PFSK-1 (cell line): ENCODE data around the gene AQP1.

Experiments used
- POLR2AphosphoS5 ChIP-seq: IDR thresholded peaks from 2 replicates; pipeline ENCODE4 v1.6.1; 2012; ENCODE audit warnings: low read depth, mild to moderate bottlenecking, control low read depth, low read length, moderate library complexity
- REST ChIP-seq, 2 experiments: IDR thresholded peaks; 2 replicates each; pipeline versions ENCODE4 v1.6.1 to v1.8.0; 2011 to 2012; ENCODE audit warnings: low read depth in 2 of 2, low read length in 2 of 2, control low read depth in 1 of 2, inconsistent platforms in 1 of 2, mild to moderate bottlenecking in 1 of 2, moderate library complexity in 1 of 2; ENCODE audit not compliant: insufficient read depth in 1 of 2

GRCh38 chr7:30965883-30966282 lies 54.2 kb downstream of the AQP1 start:
- TF ChIP-seq POLR2AphosphoS5: no peak
- no peak for TF ChIP-seq REST (IDR thresholded peaks at IDR 0.05; ENCODE audit: insufficient read depth in 1 of 2, low read depth in 2 of 2, low read length in 2 of 2)
